H1 (cell line): ENCODE results near the gene ARMH3. TPM values are rescaled to one million over a fixed set of nuclear protein-coding genes. Genes with fewer than 3 reads are reported as not detected.

Experiments
- ASH2L ChIP-seq: fragments of 200-600, 300-600 bp; sonication (generic); IDR thresholded peaks from one replicate; pipeline ENCODE4 v1.7.1; 2017; ENCODE audit warnings: low read length
- CBX5 ChIP-seq: fragments of 300-800, 300-1000 bp; sonication (generic); IDR thresholded peaks from 2 replicates; pipeline ENCODE4 v1.7.1; 2016; ENCODE audit warnings: antibody characterized with exemption, low read length, low read depth
- GABPA ChIP-seq: IDR thresholded peaks from 2 replicates; pipeline ENCODE4 v1.6.1; 2011; ENCODE audit warnings: mild to moderate bottlenecking, low read length, moderate library complexity, borderline replicate concordance; ENCODE audit not compliant: insufficient read depth
- HDAC2 ChIP-seq, 2 experiments: fragments of 300-600 bp in 1 of 2; sonication (generic) in 1 of 2; IDR thresholded peaks; 2 replicates each; pipeline ENCODE4 v1.6.1; 2011 to 2012; ENCODE audit warnings: low read depth in 2 of 2, low read length in 2 of 2, mild to moderate bottlenecking in 2 of 2, moderate library complexity in 2 of 2, borderline replicate concordance in 1 of 2, inconsistent platforms in 1 of 2
- JUND ChIP-seq: IDR thresholded peaks from 2 replicates; pipeline ENCODE4 v1.6.1; 2011; ENCODE audit warnings: mild to moderate bottlenecking, improper control_type of control experiment, low read length
- KDM4A ChIP-seq: IDR thresholded peaks from one replicate; pipeline ENCODE4 v1.7.1; 2012; ENCODE audit warnings: low read depth, mild to moderate bottlenecking, moderate library complexity, low read length, inconsistent platforms; ENCODE audit not compliant: severe bottlenecking
- MAFK ChIP-seq: IDR thresholded peaks from 2 replicates; pipeline ENCODE4 v1.6.1; 2012; ENCODE audit warnings: low read depth, mild to moderate bottlenecking, improper control_type of control experiment, low read length
- MAX ChIP-seq: IDR thresholded peaks from 2 replicates; pipeline ENCODE4 v1.6.1; 2012; ENCODE audit warnings: inconsistent platforms
- NRF1 ChIP-seq: IDR thresholded peaks from 2 replicates; pipeline ENCODE4 v1.6.1; 2011; ENCODE audit warnings: mild to moderate bottlenecking, low read depth, low read length, improper control_type of control experiment
- POLR2AphosphoS5 ChIP-seq: IDR thresholded peaks from 2 replicates; pipeline ENCODE4 v1.6.1; 2011; ENCODE audit warnings: low read depth, low read length
- RAD21 ChIP-seq, 2 experiments: IDR thresholded peaks in 1 of 2; conservative IDR thresholded peaks in 1 of 2; 2 replicates each; pipeline ENCODE4 v1.6.1; 2011; ENCODE audit warnings: low read depth in 2 of 2, low read length in 2 of 2, improper control_type of control experiment in 1 of 2, inconsistent platforms in 1 of 2, mild to moderate bottlenecking in 1 of 2, moderate library complexity in 1 of 2
- RBBP5 ChIP-seq: IDR thresholded peaks from 2 replicates; pipeline ENCODE4 v1.7.1; 2012; ENCODE audit warnings: low read depth, mild to moderate bottlenecking, inconsistent platforms, low read length, moderate library complexity, borderline replicate concordance
- SIN3A ChIP-seq, 2 experiments: IDR thresholded peaks in 1 of 2; conservative IDR thresholded peaks in 1 of 2; 2 replicates each; pipeline ENCODE4 v1.6.1; 2011 to 2012; ENCODE audit warnings: low read length in 2 of 2, improper control_type of control experiment in 1 of 2, low read depth in 1 of 2, mild to moderate bottlenecking in 1 of 2
- SIRT6 ChIP-seq: IDR thresholded peaks from one replicate; pipeline ENCODE4 v1.7.1; 2012; ENCODE audit warnings: low read length, inconsistent platforms
- TAF1 ChIP-seq: IDR thresholded peaks from 2 replicates; pipeline ENCODE4 v1.6.1; 2011; ENCODE audit warnings: mild to moderate bottlenecking, low read depth, low read length
- TBP ChIP-seq: IDR thresholded peaks from 2 replicates; pipeline ENCODE4 v1.6.1; 2011; ENCODE audit warnings: low read depth, low read length, improper control_type of control experiment
- TEAD4 ChIP-seq: IDR thresholded peaks from 2 replicates; pipeline ENCODE4 v1.6.1; 2012; ENCODE audit warnings: low read depth, low read length, inconsistent platforms, mixed read lengths
- YY1 ChIP-seq: IDR thresholded peaks from 2 replicates; pipeline ENCODE4 v1.6.1; 2011; ENCODE audit warnings: low read depth, mild to moderate bottlenecking, low read length
- polyA plus RNA-seq, 7 experiments: library from polyadenylated mRNA; depleted of rRNA in 3 of 7; stranded (reverse) in 5 of 7; unstranded in 2 of 7; fragments of >200 nt in 5 of 7; fragments of 200-250 nt in 2 of 7; gene quantifications; 1 replicate in 5 of 7; 2 replicates in 1 of 7; 4 replicates in 1 of 7; pipeline versions ENCODE4 v1.2.1 to v1.2.3, GENCODE V29; 2011 to 2013; ENCODE audit warnings: missing spikeins in 2 of 7, mixed read lengths in 2 of 7
- total RNA-seq: library from RNA; stranded (reverse); fragmentation: NEBNext Ultra II Directional; extraction: Animal tissue kit (Norgen Biotek cat#: 25700); gene quantifications from 2 replicates; pipeline ENCODE4 v1.2.1, GENCODE V29; 2021

The ARMH3 gene
- total and polyA plus RNA-seq, 2 of the 8 experiments (the other 6 are each of a cell fraction or from before 2014, with no cell fraction given), result 11.6 to 18.3 TPM

GRCh38 chr10:101843032-101844021 is 212.6 kb downstream of the ARMH3 start, which contains the start of gene KCNIP2 (continued):
- peak; percentile 32 to 86; a peak in 1 of 4 replicates for TF ChIP-seq SIN3A (conservative IDR thresholded peaks at IDR 0.05 in 1 of 2, IDR thresholded peaks at IDR 0.05 in 1 of 2; ENCODE audit: low read depth in 1 of 2, low read length in 2 of 2)
- no peak for TF ChIP-seq POLR2AphosphoS5
- TF ChIP-seq JUND, result no peak
- TF ChIP-seq TAF1, result peak; percentile 46; the same call in 1 of the 2 replicates
- 0 out of 2 replicates have a peak, but pooled peaks have one; percentile 8 for TF ChIP-seq NRF1
- peak; percentile 37 to 69 for TF ChIP-seq RAD21 (IDR thresholded peaks at IDR 0.05 in 1 of 2, conservative IDR thresholded peaks at IDR 0.05 in 1 of 2; ENCODE audit: low read depth in 2 of 2, low read length in 2 of 2)
- TF ChIP-seq MAX, result peak; percentile 54; the same call in 1 of the 2 replicates
- peak in 1 of 2 experiments; percentile 77; a peak in 1 of 4 replicates for TF ChIP-seq HDAC2 (IDR thresholded peaks at IDR 0.05; ENCODE audit: borderline replicate concordance in 1 of 2, low read depth in 2 of 2, low read length in 2 of 2)
- no peak for TF ChIP-seq TEAD4
- TF ChIP-seq YY1, result peak; percentile 74
- TF ChIP-seq TBP, result peak; percentile 85
- no peak for TF ChIP-seq CBX5
- TF ChIP-seq ASH2L, result peak; percentile 59
- TF ChIP-seq RBBP5, result no peak
- no peak for TF ChIP-seq MAFK
- peak; percentile 78; the same call in 1 of the 2 replicates for TF ChIP-seq GABPA
- peak; percentile 46 for TF ChIP-seq KDM4A
- no peak for TF ChIP-seq SIRT6
